K562 (cell line): ENCODE results near the gene BRCA1. TPM values are rescaled to one million over a fixed set of nuclear protein-coding genes. Genes with fewer than 3 reads are reported as not detected.

Experiments used
- ATAC-seq: fragments of 200-7000 bp; cut with Tn5 transposase; 3 replicates; pipeline ENCODE4 v1.9.1; 2020; ENCODE audit warnings: moderate library complexity
- BruUV-seq: library from RNA; stranded (reverse); fragments of 400-500 nt; replicated peaks from 2 replicates; lab custom pipeline; 2021; lab: Mats Ljungman, UMichigan
- CTCF ChIA-PET: fragments of 300-600 bp; formaldehyde crosslinking; extraction: SDS; loops from one replicate; lab custom pipeline; 2021; ENCODE audit warnings: low intra/inter-chr PET ratio; lab: Yijun Ruan, JAX
- POLR2A ChIA-PET: fragments of 300-600, 350-650 bp; sonication (Branson Sonifier 250); formaldehyde crosslinking; extraction: SDS; loops from one replicate; lab custom pipeline; 2021; ENCODE audit warnings: antibody characterized with exemption, inconsistent platforms; lab: Yijun Ruan, JAX
- DNase-seq, 4 experiments: peaks; one replicate each; pipeline versions ENCODE4 v3.0.0 to v3.0.0-alpha.2; 2011 to 2018; ENCODE audit warnings: low spot score in 3 of 4, mixed read lengths in 3 of 4; ENCODE audit errors: extremely low read depth in 1 of 4
- FAIRE-seq: peaks from 2 replicates; lab custom pipeline; 2011; peaks lifted over from hg19 to GRCh38; lab: Jason Lieb, UNC
- H2AFZ ChIP-seq: 2 replicates; pipeline ENCODE4 v1.6.0; 2011; ENCODE audit warnings: low read depth, low read length, control low read depth, inconsistent platforms
- H3K27ac ChIP-seq: fragments of 200-600 bp; 3 replicates; pipeline ENCODE4 v1.8.0; 2011; ENCODE audit warnings: low read depth, mild to moderate bottlenecking, control low read depth, inconsistent platforms, low read length, moderate library complexity, mixed read lengths; ENCODE audit errors: extremely low read depth
- H3K27me3 ChIP-seq, 2 experiments: fragments of 300-600 bp in 1 of 2; 2 replicates in 1 of 2; 3 replicates in 1 of 2; pipeline versions ENCODE4 v1.6.0 to v1.8.0; 2011; ENCODE audit warnings: inconsistent platforms in 2 of 2, low read length in 2 of 2, mild to moderate bottlenecking in 1 of 2, mixed read lengths in 1 of 2, moderate library complexity in 1 of 2; ENCODE audit not compliant: control insufficient read depth in 2 of 2, insufficient read depth in 2 of 2
- H3K36me3 ChIP-seq: fragments of 300-600 bp; 3 replicates; pipeline ENCODE4 v1.8.0; 2011; ENCODE audit warnings: mild to moderate bottlenecking, low read length, inconsistent platforms; ENCODE audit not compliant: control insufficient read depth, insufficient read depth
- H3K4me1 ChIP-seq, 2 experiments: fragments of 200-600 bp in 1 of 2; replicated peaks in 1 of 2; 2 replicates in 1 of 2; 3 replicates in 1 of 2; pipeline versions ENCODE4 v1.5.1 to v1.8.0; 2011; ENCODE audit warnings: inconsistent platforms in 2 of 2, low read length in 2 of 2, mild to moderate bottlenecking in 1 of 2, mixed read lengths in 1 of 2, moderate library complexity in 1 of 2; ENCODE audit not compliant: control insufficient read depth in 2 of 2, insufficient read depth in 2 of 2
- H3K4me2 ChIP-seq: 2 replicates; pipeline ENCODE4 v1.6.1; 2011; ENCODE audit warnings: low read length, control low read depth, inconsistent platforms, mixed read lengths; ENCODE audit not compliant: insufficient read depth
- H3K4me3 ChIP-seq: fragments of 200-600 bp; sonication (generic), shearing (Covaris generic); 2 replicates; pipeline ENCODE4 v1.5.1; 2016; ENCODE audit warnings: control low read depth, inconsistent platforms
- H3K79me2 ChIP-seq: fragments of 200-600 bp; 3 replicates; pipeline ENCODE4 v1.8.0; 2011; ENCODE audit warnings: low read length, inconsistent platforms; ENCODE audit not compliant: control insufficient read depth, insufficient read depth
- H3K9ac ChIP-seq, 2 experiments: 2 replicates each; pipeline versions ENCODE4 v1.6.0 to v1.6.1; 2011; ENCODE audit warnings: low read depth in 2 of 2, low read length in 2 of 2, control low read depth in 1 of 2, inconsistent platforms in 1 of 2, mild to moderate bottlenecking in 1 of 2, mixed read lengths in 1 of 2; ENCODE audit not compliant: insufficient read depth in 1 of 2
- H3K9me1 ChIP-seq: one replicate; pipeline ENCODE4 v1.6.0; 2011; ENCODE audit warnings: inconsistent platforms, mild to moderate bottlenecking, low read length, moderate library complexity; ENCODE audit not compliant: control insufficient read depth, insufficient read depth
- H3K9me3 ChIP-seq: replicated peaks from 2 replicates; pipeline ENCODE4 v1.5.1; 2011; ENCODE audit warnings: low read depth, low read length, inconsistent platforms; ENCODE audit not compliant: control insufficient read depth, insufficient read depth
- H4K20me1 ChIP-seq: replicated peaks from 2 replicates; pipeline ENCODE4 v1.6.1; 2011; ENCODE audit warnings: low read length, inconsistent platforms, mixed read lengths; ENCODE audit not compliant: control insufficient read depth, insufficient read depth
- CTCF ChIP-seq, 3 experiments: IDR thresholded peaks in 2 of 3; conservative IDR thresholded peaks in 1 of 3; 2 replicates each; pipeline ENCODE4 v1.5.1; 2011 to 2012; ENCODE audit warnings: low read length in 3 of 3, mild to moderate bottlenecking in 3 of 3, control low read depth in 2 of 3, improper control_type of control experiment in 1 of 3, inconsistent platforms in 1 of 3, low read depth in 1 of 3, mixed read lengths in 1 of 3, moderate library complexity in 1 of 3; ENCODE audit not compliant: insufficient read depth in 2 of 3
- ESRRB ChIP-seq: fragments of 250-450 bp; sonication (Bioruptor Pico); IDR thresholded peaks from 2 replicates; pipeline ENCODE4 v1.5.0; 2020; ENCODE audit warnings: mild to moderate bottlenecking, moderate library complexity, borderline replicate concordance
- KDM2B ChIP-seq: fragments of 250-450 bp; sonication (Bioruptor Pico); IDR thresholded peaks from 2 replicates; pipeline ENCODE4 v1.8.0; 2021; ENCODE audit warnings: mild to moderate bottlenecking, moderate library complexity
- ZNF124 ChIP-seq: sonication (generic); formaldehyde crosslinking; IDR thresholded peaks from 2 replicates; pipeline ENCODE4 v1.8.1; 2022; ENCODE audit warnings: missing genetic modification reagents
- whole genome bisulfite sequencing: fragments of 100-300 bp; shearing (Covaris generic); methylation state at CpG from one replicate; pipeline ENCODE4 v1.1.6; 2016; ENCODE audit warnings: low coverage, mixed read lengths; ENCODE audit not compliant: insufficient coverage; ENCODE audit errors: missing lambda C conversion rate; 5-methylcytosine and 5-hydroxymethylcytosine counted together
- in situ Hi-C: fragments of 300-500 bp; cut with MboI; formaldehyde crosslinking; loops from 4 replicates; pipeline ENCODE4 v1.15.0; 2018; ENCODE audit warnings: inconsistent platforms, mixed read lengths
- intact Hi-C: fragments of 100-400 bp; cut with micrococcal nuclease; formaldehyde crosslinking; loops from 2 replicates; pipeline ENCODE4 v1.14.2; 2022
- polyA plus RNA-seq, 8 experiments: library from polyadenylated mRNA; depleted of rRNA in 4 of 8; stranded (reverse) in 5 of 8; unstranded in 3 of 8; fragments of >200 nt; fragmentation: Nextera tagmentation in 2 of 8; fragmentation: Illumina TruSeq in 1 of 8; extraction: Ambion mirVana in 2 of 8; extraction: Trizol in 1 of 8; gene quantifications; 2 replicates each; pipeline versions ENCODE4 v1.2.1 to v1.2.3, GENCODE V29; 2011 to 2014; ENCODE audit warnings: inconsistent platforms in 1 of 8, missing spikeins in 1 of 8
- total RNA-seq, 7 experiments: library from RNA; depleted of rRNA in 6 of 7; stranded (reverse); fragments of >200 nt in 6 of 7; fragmentation: Illumina TruSeq in 2 of 7; extraction: Trizol in 2 of 7; gene quantifications; 2 replicates each; pipeline versions ENCODE4 v1.2.1 to v1.2.3, GENCODE V29; 2011 to 2021; ENCODE audit warnings: low replicate concordance in 1 of 7

Gene BRCA1
- total and polyA plus RNA-seq, 9 of the 15 experiments (the other 6 are each of a cell fraction or from before 2014, with no cell fraction given), result 25.9 to 95.3 (median 62.3) TPM

GRCh38 chr17:43085474-43085873, 39.7 kb downstream of the BRCA1 start:
- H3K4me3 ChIP-seq, result no peak overlapping the region
- H2AFZ ChIP-seq, result no peak overlapping the region
- whole genome bisulfite sequencing, result 92% methylated on average over 2 of the region's 2 CpGs
- H3K4me1 ChIP-seq, result no peaks in the 10 kb centered on the region
- CTCF ChIA-PET, result no interaction called here
- in situ Hi-C loops, result no loop called here
- no peak overlapping the region for H3K4me2 ChIP-seq
- 0 out of 6 replicates have a peak, but pooled peaks of 1 of the 3 experiments have one; percentile 1 for TF ChIP-seq CTCF (IDR thresholded peaks at IDR 0.05 in 2 of 3, conservative IDR thresholded peaks at IDR 0.05 in 1 of 3; ENCODE audit: insufficient read depth in 2 of 3, low read depth in 1 of 3, low read length in 3 of 3)
- no peak for TF ChIP-seq KDM2B
- TF ChIP-seq ESRRB (CRISPR knock-in tag), result no peak
- TF ChIP-seq ZNF124 (CRISPR knock-in tag), result no peak
- TF ChIP-seq, all 486 proteins: peak for 1
- H3K79me2 ChIP-seq, result no peaks in the 10 kb centered on the region
- DNase-seq (peak in 1 of 4 experiments; percentile 3), FAIRE-seq (no peak), ATAC-seq (no peak)
- H3K27ac ChIP-seq, result no peak overlapping the region
- H3K9me3 ChIP-seq, result no peaks in the 10 kb centered on the region
- no peaks in the 10 kb centered on the region for H4K20me1 ChIP-seq
- peaks cover 72% of the 10 kb centered on the region for H3K36me3 ChIP-seq
- H3K9ac ChIP-seq, result no peak overlapping the region
- no TSS peak for BruUV-seq
- intact Hi-C loops, result no loop called here
- H3K27me3 ChIP-seq, result no peaks in the 10 kb centered on the region
- POLR2A ChIA-PET, result no interaction called here
- no peaks in the 10 kb centered on the region for H3K9me1 ChIP-seq
